Stimulated activated CD4-positive, alpha-beta T cell treated with anti-CD3 and anti-CD28 coated beads, Interleukin-2, amount 100 ng/mL, for 48 hours (primary cell): ENCODE data around the gene CLMP.
"Not testable (repeated sequence)": the region's sequence is repeated elsewhere in the genome, so short reads cannot be mapped to it uniquely, and the experiment has no call there.

Experiments
- DNase-seq, 2 donors: peaks; one replicate each; pipeline ENCODE4 v3.0.0-alpha.2; 2020

CLMP gene

GRCh38 chr11:123217897-123218296 lies 22.8 kb upstream of the CLMP start:
- DNase-seq = no peak

DNA sequence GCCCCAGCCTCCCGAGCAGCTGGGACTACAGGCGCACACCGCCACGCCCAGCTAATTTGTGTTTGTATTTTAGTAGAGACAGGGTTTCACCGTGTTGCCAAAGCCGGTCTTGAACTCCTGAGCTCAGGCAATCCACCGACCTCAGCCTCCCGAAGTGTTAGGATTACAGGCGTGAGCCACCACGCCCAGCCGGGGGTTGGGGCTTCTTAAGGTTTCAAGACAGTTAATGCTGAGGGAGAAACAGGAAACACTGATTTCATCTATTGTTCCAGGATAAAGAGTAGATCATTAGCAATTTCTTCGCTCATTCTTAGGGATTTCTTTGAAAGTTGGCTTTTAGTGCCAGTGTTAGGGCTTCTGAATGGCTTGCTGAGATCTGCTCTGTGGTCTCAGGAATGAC lies 21.2 kb upstream of the CLMP start:
- DNase-seq = no peak

GRCh38 chr11:123214940-123215339 lies 19.9 kb upstream of the CLMP start:
- DNase-seq = no peak

DNA sequence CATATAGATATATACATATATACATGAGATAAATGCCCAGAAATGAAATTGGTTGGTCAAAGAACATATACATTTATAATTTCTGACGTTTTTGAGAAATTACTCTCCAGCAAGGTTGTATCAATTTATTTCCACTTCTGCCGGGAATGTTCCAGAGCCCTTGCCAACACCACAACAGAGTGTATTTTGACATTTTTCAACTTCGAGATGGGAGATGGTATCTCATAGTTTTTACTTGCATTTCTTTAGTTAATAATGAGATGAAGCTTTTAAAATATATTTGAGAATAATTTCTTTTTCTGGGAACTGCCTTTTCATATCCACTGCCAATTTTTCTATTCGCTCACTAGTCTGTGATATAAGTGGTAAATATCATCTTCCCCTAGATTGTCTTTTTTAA lies 19.3 kb upstream of the CLMP start:
- DNase-seq = no peak

DNA sequence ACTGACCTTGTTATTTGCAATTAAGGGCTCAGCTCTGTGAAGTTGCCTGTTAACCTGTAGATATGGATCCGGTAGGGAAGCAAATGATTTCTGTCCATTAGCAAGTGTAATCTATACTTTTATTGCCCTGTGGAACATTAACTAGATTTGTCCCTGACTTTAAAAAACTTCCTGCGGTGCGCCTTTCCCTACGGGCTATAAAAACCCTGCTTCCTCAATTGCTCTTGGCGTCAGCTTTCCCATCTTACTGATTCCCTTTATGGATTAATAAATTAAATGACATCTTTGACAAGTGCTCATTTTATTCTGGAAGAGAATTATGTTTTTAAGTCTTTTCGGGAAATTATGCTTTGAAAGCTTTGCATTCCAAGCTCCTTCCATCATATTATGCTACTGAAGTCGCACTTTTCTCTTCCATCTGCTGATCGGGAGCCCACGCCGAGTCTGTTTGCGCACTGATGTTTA lies 18.3 kb upstream of the CLMP start:
- no peak for DNase-seq

GRCh38 chr11:123212406-123212805 lies 17.4 kb upstream of the CLMP start:
- DNase-seq = no peak

GRCh38 chr11:123211981-123212380 lies 16.9 kb upstream of the CLMP start:
- DNase-seq = no peak

DNA sequence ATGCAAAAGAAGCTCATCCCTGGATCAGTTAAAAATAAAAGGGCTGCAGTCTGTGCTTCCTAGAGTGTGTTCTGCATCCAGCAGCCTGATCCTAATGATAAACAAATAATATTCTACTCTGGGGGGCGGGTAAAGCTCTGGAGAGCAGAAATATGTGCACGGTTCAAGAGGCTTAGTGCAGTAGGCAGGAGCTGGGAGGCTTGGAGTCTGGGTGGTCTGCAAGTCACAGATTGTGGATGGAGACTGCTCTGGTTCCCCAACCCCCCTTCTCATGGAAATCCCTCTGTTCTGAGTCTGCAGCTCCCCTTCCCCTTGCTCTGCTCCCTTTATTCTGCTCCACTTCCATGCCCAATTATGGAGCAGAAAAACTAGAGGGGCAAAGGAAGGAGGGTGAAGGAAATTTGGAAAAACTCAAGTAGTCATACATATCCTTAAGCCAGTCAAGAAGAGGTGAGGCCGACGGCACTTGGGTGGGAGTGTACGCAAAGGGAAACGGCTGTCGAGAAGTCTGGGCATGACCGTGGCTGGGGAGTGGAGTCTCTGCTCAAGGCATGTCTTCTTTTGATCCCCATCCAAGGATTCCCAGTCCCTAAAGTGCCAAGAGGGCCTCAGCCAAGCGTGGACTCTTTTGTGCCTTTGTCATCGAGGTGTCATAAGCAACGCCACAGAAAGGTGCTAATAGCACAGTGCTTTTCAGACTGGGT lies 16.3 kb upstream of the CLMP start:
- no peak for DNase-seq

DNA sequence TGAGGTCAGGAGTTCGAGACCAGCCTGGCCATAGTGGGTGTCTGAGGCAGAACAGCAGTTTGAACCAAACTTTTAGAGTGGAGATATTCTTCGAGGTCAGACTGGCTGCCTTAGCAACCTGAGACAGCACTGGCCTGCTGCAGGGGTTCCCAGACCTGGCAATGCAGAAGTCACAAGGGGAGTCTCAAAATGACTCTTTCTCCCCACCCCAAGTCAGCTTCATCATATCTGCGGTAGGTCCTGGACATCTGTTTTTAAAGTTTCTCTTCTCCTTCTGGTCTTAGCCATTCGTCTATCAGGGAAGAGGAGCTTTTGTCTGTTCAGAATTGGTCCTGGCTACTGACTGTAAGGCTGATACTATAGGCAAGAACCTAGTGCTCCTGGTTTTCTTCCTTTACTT lies 14.5 kb upstream of the CLMP start:
- no peak for DNase-seq

DNA sequence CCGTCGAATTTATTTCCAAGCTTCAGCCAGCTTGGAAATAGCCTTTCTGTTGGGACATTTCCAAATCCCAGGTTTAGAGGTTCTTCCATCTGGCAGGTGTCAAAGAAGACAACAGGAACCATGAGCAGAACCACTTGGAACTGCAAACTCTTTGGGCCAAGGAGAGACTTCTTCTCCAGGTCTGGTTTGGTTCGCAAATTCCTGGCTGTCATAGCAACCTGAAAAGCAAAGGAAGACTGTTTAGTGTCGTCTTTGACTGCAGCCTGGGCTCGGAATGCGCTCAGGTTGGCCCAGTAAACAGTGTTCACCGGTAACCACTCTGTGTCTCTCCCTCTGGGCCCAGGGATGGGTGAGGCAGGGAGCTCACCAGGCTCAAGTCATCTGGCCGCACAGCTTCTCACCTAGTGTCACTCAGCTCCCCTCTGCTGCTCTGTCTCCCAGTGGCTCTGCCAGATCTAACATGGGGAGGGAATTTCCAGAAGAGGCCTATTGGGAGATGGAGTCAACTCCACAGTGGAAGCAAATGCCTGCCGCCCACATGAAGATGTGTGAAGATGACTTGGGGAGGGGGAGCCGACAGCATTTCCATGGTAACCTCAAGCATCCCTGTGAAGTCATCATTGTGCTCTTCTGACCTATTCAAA lies 11.9 kb upstream of the CLMP start:
- DNase-seq = no peak

DNA sequence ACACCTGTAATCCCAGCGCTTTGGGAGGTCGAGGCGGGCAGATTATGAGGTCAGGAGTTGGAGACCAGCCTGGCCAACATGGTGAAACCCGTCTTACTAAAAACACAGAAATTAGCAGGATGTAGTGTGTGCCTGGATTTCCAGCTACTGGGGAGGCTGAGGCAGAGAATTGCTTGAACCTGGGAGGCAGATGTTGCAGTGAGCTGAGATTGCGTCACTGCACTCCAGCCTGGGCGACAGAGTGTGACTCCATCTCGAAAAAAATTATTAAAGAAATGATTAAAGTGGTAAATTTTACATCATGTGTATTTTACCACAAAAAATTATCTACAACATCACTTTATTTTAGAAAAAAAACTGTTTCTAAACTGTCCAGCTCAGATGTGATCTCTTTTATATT lies 11.0 kb upstream of the CLMP start:
- not testable (repeated sequence) for DNase-seq

- DNase-seq = no peak
Observed at GRCh38 chr11:123203934-123204333, 8.9 kb upstream of the CLMP start.

GRCh38 chr11:123203471-123203870 lies 8.4 kb upstream of the CLMP start:
- DNase-seq = no peak

DNA sequence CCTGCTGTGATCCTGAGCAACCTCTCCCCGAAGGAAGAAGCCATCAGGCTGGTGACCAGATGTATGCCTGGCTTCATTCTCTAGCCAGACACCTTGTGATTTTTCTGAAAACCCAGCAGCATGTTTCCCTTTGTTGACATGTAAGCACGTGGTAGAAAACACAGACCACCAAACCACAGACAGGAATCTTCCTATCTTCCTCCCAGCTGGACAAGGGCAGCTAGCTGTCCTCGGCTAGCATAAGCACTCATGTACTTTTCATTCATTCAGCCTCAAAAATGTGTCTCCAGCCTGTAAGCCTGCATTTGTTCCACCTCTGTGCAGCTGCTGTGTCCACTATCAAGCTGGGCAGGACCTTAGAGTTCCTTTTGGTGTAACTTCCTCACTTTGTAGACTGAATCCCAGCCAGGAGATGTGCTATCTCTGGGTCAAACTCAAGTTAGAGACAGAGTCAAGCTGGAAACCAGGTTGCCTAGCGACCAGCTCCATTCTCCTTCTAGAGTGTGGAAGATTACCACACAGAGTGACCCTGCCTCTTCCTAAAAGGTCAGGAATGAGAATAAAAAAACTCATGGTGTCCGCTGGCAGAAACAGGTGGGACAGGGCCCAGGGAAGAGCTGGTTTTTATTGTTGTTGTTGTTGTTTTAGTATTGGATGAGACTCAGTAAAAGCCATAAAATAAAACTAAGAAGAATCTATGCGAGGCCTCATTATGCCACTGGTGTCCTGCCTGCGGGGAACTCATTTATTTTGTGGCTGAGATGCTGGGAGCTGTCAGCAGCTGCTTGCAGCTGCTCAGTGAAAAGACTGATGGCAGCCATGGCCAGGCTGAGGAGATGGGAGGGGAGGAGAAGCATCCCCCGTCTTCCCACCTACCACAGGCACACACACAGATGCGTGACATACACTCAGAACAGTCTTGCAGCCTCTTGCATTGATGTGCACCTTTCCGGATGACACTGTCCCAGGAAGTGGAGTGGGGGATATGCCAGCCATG lies 7.4 kb upstream of the CLMP start:
- DNase-seq = no peak

DNA sequence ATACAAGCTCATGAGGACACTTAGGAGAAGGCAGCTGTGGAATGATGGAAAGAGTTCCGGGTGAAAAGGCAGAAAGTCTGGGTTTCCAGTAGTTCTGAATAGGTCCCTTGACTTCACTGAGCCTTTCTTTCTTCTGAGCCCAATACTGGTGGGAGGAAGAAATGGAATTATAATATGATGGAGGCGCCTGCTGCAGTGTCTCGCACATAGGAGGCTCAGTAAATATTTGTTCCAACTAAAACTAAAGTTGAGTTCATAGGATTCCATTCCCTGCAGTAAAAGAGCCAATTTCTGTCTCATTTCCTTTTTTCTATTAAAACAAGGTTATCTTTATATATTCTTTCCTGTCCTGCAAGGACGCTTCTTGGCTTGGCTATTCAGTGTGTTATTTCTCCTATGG lies 5.2 kb upstream of the CLMP start:
- DNase-seq = no peak

- DNase-seq = no peak
Observed at GRCh38 chr11:123197711-123198110, 2.7 kb upstream of the CLMP start.

- no peak for DNase-seq
Observed at GRCh38 chr11:123196060-123196714, 1.1 kb upstream of the CLMP start.

- no peak for DNase-seq
Observed at GRCh38 chr11:123194337-123195187, 486 bp downstream of the CLMP start.

- DNase-seq = no peak
Observed at GRCh38 chr11:123193742-123194141, 1.3 kb downstream of the CLMP start.

- no peak for DNase-seq
Observed at GRCh38 chr11:123191939-123192338, 3.1 kb downstream of the CLMP start.

GRCh38 chr11:123190518-123190917 lies 4.5 kb downstream of the CLMP start:
- no peak for DNase-seq
